MM.1S (cell line): ENCODE results near the gene RBBP5.

Source experiments
- CTCF ChIP-seq: fragments of 300-600 bp; sonication (generic); IDR thresholded peaks from 2 replicates; pipeline ENCODE4 v1.5.1; 2016; ENCODE audit warnings: antibody characterized with exemption, low read length, mixed read lengths
- EZH2 ChIP-seq: fragments of 300-600 bp; sonication (generic); optimal IDR thresholded peaks from 2 replicates; pipeline ENCODE3; 2017; ENCODE audit warnings: low read depth, mild to moderate bottlenecking, antibody characterized with exemption, low read length, mixed read lengths

- peak; percentile 97 for TF ChIP-seq CTCF
- no peak for TF ChIP-seq EZH2
These were observed at the start of gene RBBP5 for GRCh38 chr1:205121660-205122488.
